CD4-positive, alpha-beta memory T cell (primary cell): Measurements from ENCODE around the gene COL10A1. TPM values are rescaled to one million over a fixed set of nuclear protein-coding genes. Genes with fewer than 3 reads are reported as not detected.

Experiments
- CTCF ChIA-PET: fragments of 350-600 bp; sonication (Branson Sonifier 250); formaldehyde crosslinking; loops from one replicate; lab custom pipeline; 2021; ENCODE audit warnings: inconsistent platforms; ENCODE audit not compliant: partially characterized antibody; lab: Charles Lee
- POLR2A ChIA-PET: fragments of 350-600 bp; sonication (Branson Sonifier 250); formaldehyde crosslinking; loops from one replicate; lab custom pipeline; 2021; ENCODE audit not compliant: partially characterized antibody; lab: Charles Lee
- DNase-seq, 5 donors: peaks; one replicate each; pipeline versions ENCODE4 v3.0.0 to v3.0.0-alpha.2; 2020 to 2022; ENCODE audit warnings: mixed read lengths in 1 of 5
- H3K27ac ChIP-seq: one replicate; pipeline ENCODE4 v1.7.0; 2013; ENCODE audit warnings: low read depth, low read length
- H3K27me3 ChIP-seq: 2 replicates; pipeline ENCODE4 v1.7.0; 2013; ENCODE audit warnings: mild to moderate bottlenecking, low read length, moderate library complexity; ENCODE audit not compliant: insufficient read depth
- H3K36me3 ChIP-seq: 2 replicates; pipeline ENCODE4 v1.7.0; 2013; ENCODE audit warnings: mild to moderate bottlenecking, low read length, moderate library complexity; ENCODE audit not compliant: insufficient read depth
- H3K4me1 ChIP-seq: 2 replicates; pipeline ENCODE4 v1.7.0; 2013; ENCODE audit warnings: mild to moderate bottlenecking, low read length, moderate library complexity; ENCODE audit not compliant: insufficient read depth
- H3K4me3 ChIP-seq, 2 donors: one replicate each; pipeline ENCODE4 v1.7.0; 2013; ENCODE audit warnings: low read length in 2 of 2, mild to moderate bottlenecking in 1 of 2
- H3K9me3 ChIP-seq, 2 donors: one replicate each; pipeline ENCODE4 v1.7.0; 2013; ENCODE audit warnings: low read length in 2 of 2, control low read depth in 1 of 2; ENCODE audit not compliant: control insufficient read depth in 1 of 2
- H3K27ac Mint-ChIP-seq, 7 donors: one replicate each; pipeline ENCODE4 v1.8.0; 2020 to 2021; ENCODE audit warnings: mixed read lengths in 7 of 7, mild to moderate bottlenecking in 6 of 7, inconsistent platforms in 3 of 7, moderate library complexity in 3 of 7
- H3K27me3 Mint-ChIP-seq, 2 donors: one replicate each; pipeline ENCODE4 v1.8.0; 2020 to 2021; ENCODE audit warnings: mixed read lengths in 2 of 2
- H3K36me3 Mint-ChIP-seq, 2 donors: one replicate each; pipeline ENCODE4 v1.8.0; 2020 to 2021; ENCODE audit warnings: mixed read lengths in 2 of 2, inconsistent platforms in 1 of 2, mild to moderate bottlenecking in 1 of 2
- H3K4me1 Mint-ChIP-seq, 4 donors: one replicate each; pipeline ENCODE4 v1.8.0; 2020 to 2021; ENCODE audit warnings: mixed read lengths in 4 of 4, mild to moderate bottlenecking in 1 of 4
- H3K4me3 Mint-ChIP-seq, 8 donors: one replicate each; pipeline ENCODE4 v1.8.0; 2020 to 2021; ENCODE audit warnings: mixed read lengths in 8 of 8, mild to moderate bottlenecking in 7 of 8, moderate library complexity in 6 of 8, inconsistent platforms in 3 of 8
- H3K9me3 Mint-ChIP-seq, 8 donors: one replicate each; pipeline ENCODE4 v1.8.0; 2020 to 2021; ENCODE audit warnings: mixed read lengths in 8 of 8, mild to moderate bottlenecking in 5 of 8, inconsistent platforms in 3 of 8, moderate library complexity in 1 of 8
- intact Hi-C: fragments of 100-400 bp; cut with micrococcal nuclease; formaldehyde crosslinking; loops from one replicate; pipeline ENCODE4 v1.15.1; 2023
- polyA plus RNA-seq, 2 donors: library from polyadenylated mRNA; unstranded; fragments of 300-500 nt; fragmentation: Illumina TruSeq; gene quantifications; one replicate each; pipeline ENCODE4 v1.2.3, GENCODE V29; 2021
- total RNA-seq, 2 experiments: library from RNA; stranded (reverse); gene quantifications; one replicate each; pipeline ENCODE4 v1.2.3, GENCODE V29; 2021

COL10A1 gene
- total and polyA plus RNA-seq, 4 experiments from 2014 or later: not detected

DNA sequence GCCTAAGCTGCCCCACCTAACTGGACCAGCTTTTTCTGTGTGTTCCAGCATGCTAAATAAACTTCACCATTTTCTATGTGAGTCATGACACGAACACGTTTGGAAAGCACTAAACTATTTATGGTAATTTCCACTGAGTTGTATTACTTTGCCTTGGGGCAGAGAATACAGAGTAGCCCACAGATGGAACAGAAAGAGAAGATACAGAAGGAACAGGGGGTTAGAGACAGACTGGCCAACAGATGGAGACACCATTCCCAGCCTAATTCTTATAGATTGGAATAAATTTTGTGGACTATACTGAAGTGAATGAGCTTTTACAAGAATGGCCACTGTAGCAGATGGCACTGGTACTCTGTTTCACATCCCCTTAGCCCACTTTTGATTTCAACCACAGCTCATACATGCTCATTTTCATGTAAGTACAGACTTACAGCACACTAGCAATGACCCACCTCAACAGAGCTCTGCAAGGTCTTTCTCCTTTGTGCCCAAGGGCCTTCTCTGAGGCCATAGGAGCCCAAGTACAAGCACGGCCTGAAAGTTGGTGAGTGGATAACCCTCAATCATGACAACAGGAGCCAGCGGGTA lies 38.4 kb downstream of the COL10A1 start:
- H3K27ac ChIP-seq: no peak overlapping the region
- intact Hi-C loops: no loop called here
- no peaks in the 10 kb centered on the region for H3K4me1 ChIP-seq
- H3K27me3 ChIP-seq: no peaks in the 10 kb centered on the region
- Mint-ChIP-seq H3K4me1 (no peaks in the 10 kb centered on the region), H3K27me3 (peaks cover 1 to 5% of the 10 kb centered on the region in 2 donors), H3K4me3 (no peak overlapping the region), H3K9me3 (no peaks in the 10 kb centered on the region), H3K27ac (no peak overlapping the region), H3K36me3 (no peaks in the 10 kb centered on the region)
- H3K9me3 ChIP-seq: no peaks in the 10 kb centered on the region
- POLR2A ChIA-PET: no interaction called here
- no peak overlapping the region for H3K4me3 ChIP-seq
- DNase-seq: no peak
- CTCF ChIA-PET: interaction anchor here (2.0 to 3.9 kb wide), 2 partner anchors 9 to 25 kb away, joined by 5 to 17 read pairs; no protein-coding TSS in a partner anchor
- H3K36me3 ChIP-seq: no peaks in the 10 kb centered on the region

GRCh38 chr6:116084284-116084683 lies 41.6 kb downstream of the COL10A1 start:
- CTCF ChIA-PET: interaction anchor here (3.9 kb wide), 1 partner anchor 12 kb away, joined by 17 read pairs; no protein-coding TSS in a partner anchor
- Histone ChIP-seq H3K9me3 (no peaks in the 10 kb centered on the region), H3K4me1 (no peaks in the 10 kb centered on the region), H3K4me3 (no peak overlapping the region), H3K27ac (no peak overlapping the region), H3K27me3 (no peaks in the 10 kb centered on the region), H3K36me3 (no peaks in the 10 kb centered on the region)
- Mint-ChIP-seq H3K27me3 (peaks cover 5 to 14% of the 10 kb centered on the region in 2 donors), H3K9me3 (no peaks in the 10 kb centered on the region), H3K36me3 (no peaks in the 10 kb centered on the region), H3K27ac (no peak overlapping the region), H3K4me3 (no peak overlapping the region), H3K4me1 (no peaks in the 10 kb centered on the region)
- intact Hi-C loops: no loop called here
- POLR2A ChIA-PET: no interaction called here
- no peak for DNase-seq

DNA sequence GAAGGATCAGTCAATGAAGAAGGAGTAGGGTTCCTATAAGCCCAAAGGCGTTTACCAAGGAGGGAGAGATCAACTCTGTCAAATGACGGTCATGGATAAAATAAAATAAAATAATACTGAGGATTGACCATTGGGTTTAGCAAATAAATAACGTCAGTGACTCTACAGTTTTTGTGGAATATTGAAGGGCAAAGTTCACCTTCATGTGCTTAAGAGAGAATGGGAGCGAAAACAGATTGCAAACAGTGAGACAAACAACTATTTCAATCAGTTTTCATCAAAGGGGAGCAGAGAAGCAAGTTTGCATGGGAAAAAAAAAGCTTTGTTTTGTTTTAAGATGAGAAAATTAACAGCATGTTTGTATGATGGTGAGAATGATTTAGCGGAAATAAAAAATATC lies 42.9 kb downstream of the COL10A1 start:
- no peaks in the 10 kb centered on the region for H3K36me3 Mint-ChIP-seq
- no peak overlapping the region for H3K4me3 Mint-ChIP-seq
- no peak overlapping the region for H3K4me3 ChIP-seq
- ChIA-PET POLR2A (no interaction called here), CTCF (no interaction called here)
- no peaks in the 10 kb centered on the region for H3K36me3 ChIP-seq
- H3K27me3 Mint-ChIP-seq: peaks cover 9 to 14% of the 10 kb centered on the region in 2 donors
- H3K4me1 Mint-ChIP-seq: no peaks in the 10 kb centered on the region
- no peaks in the 10 kb centered on the region for H3K27me3 ChIP-seq
- H3K4me1 ChIP-seq: no peaks in the 10 kb centered on the region
- DNase-seq: no peak
- no peak overlapping the region for H3K27ac ChIP-seq
- intact Hi-C loops: no loop called here
- no peak overlapping the region for H3K27ac Mint-ChIP-seq
- H3K9me3 ChIP-seq: no peaks in the 10 kb centered on the region
- H3K9me3 Mint-ChIP-seq: no peaks in the 10 kb centered on the region

DNA sequence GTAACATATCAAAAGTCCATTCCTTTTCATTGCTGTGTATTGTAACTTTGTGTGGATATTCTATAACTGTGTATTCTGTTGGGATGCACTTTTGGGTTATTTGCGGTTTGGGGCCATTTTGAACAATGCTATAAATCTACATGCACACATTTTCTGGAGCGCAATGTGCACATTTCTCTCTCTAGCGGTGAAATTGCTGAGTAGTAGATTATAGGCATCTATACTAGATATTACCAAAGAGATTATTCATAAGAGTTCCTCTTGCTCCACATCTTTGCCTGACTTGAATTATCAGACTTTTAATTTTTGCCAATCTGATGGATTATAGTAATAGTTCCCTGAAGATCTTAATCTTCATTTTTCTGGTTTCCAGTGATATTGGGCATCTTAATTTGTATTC lies 47.0 kb downstream of the COL10A1 start:
- Histone ChIP-seq H3K27me3 (no peaks in the 10 kb centered on the region), H3K4me3 (no peak overlapping the region), H3K4me1 (no peaks in the 10 kb centered on the region), H3K27ac (no peak overlapping the region), H3K36me3 (no peaks in the 10 kb centered on the region), H3K9me3 (no peaks in the 10 kb centered on the region)
- Mint-ChIP-seq H3K27ac (no peak overlapping the region), H3K9me3 (no peaks in the 10 kb centered on the region), H3K27me3 (peaks cover 10 to 18% of the 10 kb centered on the region in 2 donors), H3K36me3 (no peaks in the 10 kb centered on the region), H3K4me3 (no peak overlapping the region), H3K4me1 (no peaks in the 10 kb centered on the region)
- DNase-seq: no peak
- intact Hi-C loops: no loop called here
- CTCF ChIA-PET: interaction anchor here (0.9 kb wide), 1 partner anchor 22 kb away, joined by 3 read pairs; no protein-coding TSS in a partner anchor
- POLR2A ChIA-PET: no interaction called here

DNA sequence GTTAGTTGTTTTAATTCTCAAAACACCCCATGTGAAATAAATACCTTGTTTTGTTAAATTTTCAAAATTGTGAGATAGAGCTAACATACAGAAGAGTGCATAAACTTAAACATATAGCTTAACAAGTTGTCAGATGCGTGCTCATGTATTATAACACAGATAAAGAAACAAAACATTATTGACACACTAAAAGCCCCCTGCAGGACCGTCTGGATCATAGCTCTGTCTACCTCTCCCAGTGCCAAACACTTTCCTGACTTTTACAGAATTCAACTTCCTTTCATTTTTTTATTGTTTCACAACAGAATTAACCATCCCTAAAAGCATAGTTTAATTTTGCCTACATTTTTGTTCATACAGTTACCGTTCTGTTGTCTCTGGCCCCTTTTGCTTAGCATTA lies 47.4 kb downstream of the COL10A1 start:
- Histone ChIP-seq H3K36me3 (no peaks in the 10 kb centered on the region), H3K9me3 (no peaks in the 10 kb centered on the region), H3K27ac (no peak overlapping the region), H3K27me3 (no peaks in the 10 kb centered on the region), H3K4me3 (no peak overlapping the region), H3K4me1 (no peaks in the 10 kb centered on the region)
- CTCF ChIA-PET: interaction anchor here (0.9 kb wide), 1 partner anchor 23 kb away, joined by 3 read pairs; no protein-coding TSS in a partner anchor
- Mint-ChIP-seq H3K4me1 (no peaks in the 10 kb centered on the region), H3K36me3 (no peaks in the 10 kb centered on the region), H3K27ac (no peak overlapping the region), H3K27me3 (peaks cover 10 to 18% of the 10 kb centered on the region in 2 donors), H3K9me3 (no peaks in the 10 kb centered on the region), H3K4me3 (no peak overlapping the region)
- intact Hi-C loops: no loop called here
- no peak for DNase-seq
- POLR2A ChIA-PET: no interaction called here

DNA sequence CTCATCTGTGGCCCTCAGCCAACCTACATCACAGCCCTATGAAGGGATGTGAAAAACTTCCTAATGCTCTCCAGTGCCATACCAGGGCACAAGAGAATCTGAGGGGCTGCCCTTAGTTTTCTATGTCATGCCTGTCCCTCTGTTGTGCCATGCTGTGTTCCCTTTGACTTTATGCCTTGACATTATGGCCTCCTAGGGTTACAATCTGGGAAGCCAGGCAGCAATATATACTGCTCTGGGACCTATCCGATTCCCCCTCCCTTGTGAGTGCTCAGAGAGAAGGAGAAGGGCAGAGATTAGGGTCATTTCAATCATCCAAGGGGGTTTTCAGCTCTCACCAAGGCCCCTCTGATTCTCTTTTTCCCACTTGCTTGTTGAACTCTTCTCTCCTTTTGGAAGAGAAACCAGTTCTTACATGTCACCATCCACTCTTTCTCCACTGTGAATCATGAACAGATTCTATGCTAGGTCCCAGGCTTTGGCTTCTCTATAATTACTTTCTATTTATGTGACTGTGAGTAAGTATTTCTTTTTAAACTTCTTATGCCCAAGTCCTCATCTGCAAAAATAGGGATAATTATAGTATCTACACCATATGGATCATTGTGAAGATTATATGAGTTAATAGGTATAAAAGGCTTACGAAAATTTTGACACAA lies 51.1 kb downstream of the COL10A1 start:
- CTCF ChIA-PET: interaction anchor here (0.6 kb wide), 1 partner anchor 285 kb away, joined by 3 read pairs; no protein-coding TSS in a partner anchor
- Histone ChIP-seq H3K27me3 (no peaks in the 10 kb centered on the region), H3K36me3 (no peaks in the 10 kb centered on the region), H3K9me3 (no peaks in the 10 kb centered on the region), H3K27ac (no peak overlapping the region), H3K4me3 (no peak overlapping the region), H3K4me1 (no peaks in the 10 kb centered on the region)
- Mint-ChIP-seq H3K9me3 (no peaks in the 10 kb centered on the region), H3K4me1 (peaks cover 0 to 4% (median under 1%) of the 10 kb centered on the region in 4 donors), H3K27ac (no peak overlapping the region), H3K27me3 (peaks cover 4 to 6% of the 10 kb centered on the region in 2 donors), H3K4me3 (no peak overlapping the region), H3K36me3 (no peaks in the 10 kb centered on the region)
- POLR2A ChIA-PET: no interaction called here
- no peak for DNase-seq
- intact Hi-C loops: no loop called here

DNA sequence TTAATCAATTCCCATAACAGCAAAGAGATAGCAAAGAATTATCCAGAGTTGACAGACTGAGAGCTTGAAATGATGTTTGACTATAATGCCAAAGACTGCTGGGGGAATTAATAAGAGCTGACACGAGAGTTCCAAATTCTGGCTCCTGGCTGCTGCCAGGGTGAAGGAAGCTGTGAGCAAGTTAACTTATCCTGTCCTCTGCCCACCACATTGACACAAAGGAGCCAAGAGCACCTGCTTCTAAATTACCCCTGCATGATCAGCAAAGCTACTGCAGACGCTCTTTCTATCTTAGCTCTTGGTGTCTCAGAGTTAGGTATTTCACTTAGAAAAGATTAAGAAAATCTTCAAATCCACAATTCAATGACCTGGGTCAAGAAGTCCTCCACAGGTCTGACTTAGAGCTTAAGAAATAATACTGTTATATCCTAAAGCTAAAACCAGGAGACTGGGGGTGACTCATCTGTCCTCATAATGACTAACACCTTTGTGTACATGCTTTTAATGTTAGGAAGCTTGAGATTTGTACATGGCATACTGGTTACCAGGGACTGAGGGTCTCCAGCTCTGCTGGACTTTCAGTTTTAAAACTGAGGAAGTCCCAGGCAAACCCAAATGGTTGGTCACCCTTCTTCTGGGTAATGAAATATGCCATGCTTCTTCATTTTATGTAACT lies 52.0 kb downstream of the COL10A1 start:
- Mint-ChIP-seq H3K36me3 (no peaks in the 10 kb centered on the region), H3K4me1 (peaks cover 0 to 4% (median under 1%) of the 10 kb centered on the region in 4 donors), H3K27me3 (peaks cover 4 to 6% of the 10 kb centered on the region in 2 donors), H3K27ac (no peak overlapping the region), H3K9me3 (no peaks in the 10 kb centered on the region), H3K4me3 (no peak overlapping the region)
- intact Hi-C loops: no loop called here
- no peak for DNase-seq
- H3K27me3 ChIP-seq: no peaks in the 10 kb centered on the region
- H3K27ac ChIP-seq: no peak overlapping the region
- POLR2A ChIA-PET: no interaction called here
- no peaks in the 10 kb centered on the region for H3K9me3 ChIP-seq
- H3K36me3 ChIP-seq: no peaks in the 10 kb centered on the region
- H3K4me3 ChIP-seq: no peak overlapping the region
- H3K4me1 ChIP-seq: no peaks in the 10 kb centered on the region
- CTCF ChIA-PET: no interaction called here
